Peyer's patch (tissue), 4 donors: ENCODE data around the gene KAZN.

Source experiments
- POLR2A ChIP-seq, 2 donors: fragments of 450-650 bp; IDR thresholded peaks; one replicate each; pipeline ENCODE4 v1.5.1; 2017; ENCODE audit warnings: antibody characterized with exemption in 2 of 2, mild to moderate bottlenecking in 2 of 2, moderate library complexity in 2 of 2
- TF ChIP-seq, protein P1 (sequence below), 6 experiments: fragments of 450-650 bp in 4 of 6; fragments of 200-600 bp in 2 of 6; sonication (generic) in 1 of 6; IDR thresholded peaks; one replicate each; pipeline ENCODE4 v1.5.1; 2017 to 2019; ENCODE audit warnings: antibody characterized with exemption in 6 of 6, mild to moderate bottlenecking in 3 of 6, moderate library complexity in 1 of 6

- TF ChIP-seq, protein P1, sequence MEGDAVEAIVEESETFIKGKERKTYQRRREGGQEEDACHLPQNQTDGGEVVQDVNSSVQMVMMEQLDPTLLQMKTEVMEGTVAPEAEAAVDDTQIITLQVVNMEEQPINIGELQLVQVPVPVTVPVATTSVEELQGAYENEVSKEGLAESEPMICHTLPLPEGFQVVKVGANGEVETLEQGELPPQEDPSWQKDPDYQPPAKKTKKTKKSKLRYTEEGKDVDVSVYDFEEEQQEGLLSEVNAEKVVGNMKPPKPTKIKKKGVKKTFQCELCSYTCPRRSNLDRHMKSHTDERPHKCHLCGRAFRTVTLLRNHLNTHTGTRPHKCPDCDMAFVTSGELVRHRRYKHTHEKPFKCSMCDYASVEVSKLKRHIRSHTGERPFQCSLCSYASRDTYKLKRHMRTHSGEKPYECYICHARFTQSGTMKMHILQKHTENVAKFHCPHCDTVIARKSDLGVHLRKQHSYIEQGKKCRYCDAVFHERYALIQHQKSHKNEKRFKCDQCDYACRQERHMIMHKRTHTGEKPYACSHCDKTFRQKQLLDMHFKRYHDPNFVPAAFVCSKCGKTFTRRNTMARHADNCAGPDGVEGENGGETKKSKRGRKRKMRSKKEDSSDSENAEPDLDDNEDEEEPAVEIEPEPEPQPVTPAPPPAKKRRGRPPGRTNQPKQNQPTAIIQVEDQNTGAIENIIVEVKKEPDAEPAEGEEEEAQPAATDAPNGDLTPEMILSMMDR (IDR thresholded peaks at IDR 0.05) = no peak
- TF ChIP-seq POLR2A (IDR thresholded peaks at IDR 0.05) = no peak
These were observed 358.2 kb downstream of the KAZN start for GRCh38 chr1:14956579-14957195.
